Skeletal muscle satellite cell (primary cell): Measurements from ENCODE around the gene UBE2G1. TPM values are rescaled to one million over a fixed set of nuclear protein-coding genes. Genes with fewer than 3 reads are reported as not detected.

Source experiments
- H3K27me3 ChIP-seq: 2 replicates; pipeline ENCODE4 v1.7.0; 2013; ENCODE audit warnings: low read length; ENCODE audit not compliant: control insufficient read depth, insufficient read depth
- H3K36me3 ChIP-seq: 2 replicates; pipeline ENCODE4 v1.7.0; 2013; ENCODE audit warnings: mild to moderate bottlenecking, control low read depth, low read length; ENCODE audit not compliant: insufficient read depth
- H3K4me1 ChIP-seq: 2 replicates; pipeline ENCODE4 v1.7.0; 2013; ENCODE audit warnings: low read length; ENCODE audit not compliant: control insufficient read depth, insufficient read depth
- H3K4me2 ChIP-seq: 2 replicates; pipeline ENCODE4 v1.7.0; 2013; ENCODE audit warnings: mild to moderate bottlenecking, low read length
- H3K4me3 ChIP-seq: 2 replicates; pipeline ENCODE4 v1.7.0; 2013; ENCODE audit warnings: low read length
- H3K9ac ChIP-seq: 2 replicates; pipeline ENCODE4 v1.7.0; 2013; ENCODE audit warnings: mild to moderate bottlenecking, low read depth, low read length, moderate library complexity
- H3K9me3 ChIP-seq: replicated peaks from 2 replicates; pipeline ENCODE4 v1.7.0; 2013; ENCODE audit warnings: mild to moderate bottlenecking, control low read depth, low read length
- total RNA-seq: library from RNA; depleted of rRNA; stranded (reverse); fragments of >200 nt; gene quantifications from 2 replicates; pipeline ENCODE4 v1.2.3, GENCODE V29; 2012; rRNA removed

The UBE2G1 gene, protein sequence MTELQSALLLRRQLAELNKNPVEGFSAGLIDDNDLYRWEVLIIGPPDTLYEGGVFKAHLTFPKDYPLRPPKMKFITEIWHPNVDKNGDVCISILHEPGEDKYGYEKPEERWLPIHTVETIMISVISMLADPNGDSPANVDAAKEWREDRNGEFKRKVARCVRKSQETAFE
- total RNA-seq, result 32.3 and 37.8 TPM in 2 replicates

- H3K36me3 ChIP-seq, result no peaks in the 10 kb centered on the region
- H3K4me1 ChIP-seq, result peaks cover 4% of the 10 kb centered on the region
- peak within 1 kb of the TSS; percentile 85 for H3K4me2 ChIP-seq
- peak within 1 kb of the TSS; percentile 97 for H3K9ac ChIP-seq
- peak within 1 kb of the TSS; percentile 88 for H3K4me3 ChIP-seq
- H3K9me3 ChIP-seq, result no peaks in the 10 kb centered on the region
- no peaks in the 10 kb centered on the region for H3K27me3 ChIP-seq
Measured at GRCh38 chr17:4366327-4367063, at the start of gene UBE2G1. UBE2G1 (minus strand) TSS chr17:4366675; CDS start chr17:4366316, 359 bp downstream.

DNA sequence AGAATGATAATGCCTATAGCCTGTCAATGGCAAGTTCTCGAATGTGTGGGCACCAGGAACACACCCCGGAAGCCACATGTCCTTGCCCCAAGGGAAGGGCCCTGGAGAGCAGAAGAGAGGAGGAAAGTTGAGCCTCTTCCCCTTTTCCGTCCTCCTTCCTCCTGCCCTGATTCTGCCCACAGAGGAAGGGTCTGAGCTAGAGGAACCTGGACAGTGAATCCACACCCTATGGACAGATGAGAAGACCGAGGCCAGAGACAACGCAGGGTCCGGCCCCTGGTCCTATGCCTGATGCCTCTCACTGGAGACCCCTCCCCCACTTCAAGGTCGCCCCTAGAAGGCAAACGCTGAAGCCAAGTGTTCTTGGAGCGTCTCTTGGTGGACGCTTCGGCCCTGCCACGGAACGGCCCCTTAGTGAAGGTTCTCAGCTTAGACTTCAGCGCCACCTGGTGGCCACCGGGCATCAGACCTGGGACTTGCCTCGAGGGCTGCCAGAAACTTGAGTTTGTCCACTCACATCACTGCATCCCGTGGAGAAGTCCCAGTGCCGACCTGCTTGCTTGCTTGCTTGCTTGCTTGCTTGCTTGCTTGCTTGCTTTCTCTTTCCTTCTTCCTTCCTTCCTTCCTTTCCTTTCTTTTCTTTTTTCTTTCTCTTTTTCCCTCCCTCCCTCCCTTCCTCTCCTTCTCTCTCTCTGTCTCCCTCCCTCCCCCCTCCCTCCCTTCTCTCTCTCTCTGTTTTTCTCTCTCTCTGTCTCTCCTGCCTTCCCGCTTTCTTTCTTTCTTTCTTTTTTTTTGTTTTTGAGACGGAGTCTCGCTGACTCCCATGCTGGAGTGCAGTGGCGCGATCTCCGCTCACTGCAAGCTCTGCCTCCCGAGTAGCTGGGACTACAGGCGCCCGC lies 46.7 kb upstream of the UBE2G1 start:
- Histone ChIP-seq H3K36me3 (no peaks in the 10 kb centered on the region), H3K9ac (no peak overlapping the region), H3K27me3 (peaks cover 5% of the 10 kb centered on the region), H3K9me3 (no peaks in the 10 kb centered on the region), H3K4me3 (no peak overlapping the region), H3K4me2 (peak overlapping the region; percentile 66), H3K4me1 (peaks cover 3% of the 10 kb centered on the region)

DNA sequence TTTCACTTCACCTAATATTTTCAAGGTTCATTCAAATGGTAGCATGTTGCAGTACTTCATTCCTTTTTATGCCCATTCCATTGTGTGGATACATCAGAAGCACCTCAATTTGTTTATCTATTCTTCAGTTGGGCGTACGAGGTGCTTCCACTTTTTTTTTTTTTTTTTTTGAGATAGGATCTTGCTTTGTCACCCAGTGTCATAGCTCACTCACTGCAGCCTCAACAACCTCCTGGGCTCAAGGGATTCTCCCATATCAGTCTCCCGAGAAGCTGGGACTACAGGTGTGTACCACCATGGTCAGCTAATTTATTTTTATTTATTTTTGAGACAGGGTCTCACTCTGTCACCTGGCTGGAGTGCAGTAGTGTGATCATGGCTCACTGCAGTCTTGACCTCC lies 44.7 kb upstream of the UBE2G1 start:
- peaks cover 3% of the 10 kb centered on the region for H3K4me1 ChIP-seq
- H3K9me3 ChIP-seq, result no peaks in the 10 kb centered on the region
- H3K27me3 ChIP-seq, result peaks cover 5% of the 10 kb centered on the region
- no peaks in the 10 kb centered on the region for H3K36me3 ChIP-seq
- no peak overlapping the region for H3K4me3 ChIP-seq
- no peak overlapping the region for H3K9ac ChIP-seq
- no peak overlapping the region for H3K4me2 ChIP-seq

DNA sequence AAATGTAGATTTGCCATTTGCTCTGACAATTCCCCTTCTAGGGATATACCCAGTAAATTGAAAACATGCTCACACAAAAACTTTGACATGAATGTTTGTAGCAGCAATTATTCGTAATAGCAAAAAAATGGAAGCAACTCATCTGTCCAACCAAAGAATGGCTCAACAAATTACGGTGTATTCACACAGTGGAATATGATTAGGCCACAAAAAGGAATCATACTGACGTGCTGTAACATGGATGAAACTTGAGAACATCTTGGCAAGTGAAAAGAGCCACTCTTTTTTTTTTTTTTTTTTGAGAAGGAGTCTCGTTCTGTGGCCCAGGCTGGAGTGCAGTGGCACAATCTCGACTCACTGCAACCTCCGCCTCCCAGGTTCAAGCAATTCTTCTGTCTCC lies 43.2 kb upstream of the UBE2G1 start:
- H3K4me1 ChIP-seq, result peaks cover 3% of the 10 kb centered on the region
- H3K9me3 ChIP-seq, result no peaks in the 10 kb centered on the region
- H3K4me2 ChIP-seq, result no peak overlapping the region
- H3K9ac ChIP-seq, result no peak overlapping the region
- no peak overlapping the region for H3K4me3 ChIP-seq
- no peaks in the 10 kb centered on the region for H3K36me3 ChIP-seq
- peaks cover 1% of the 10 kb centered on the region for H3K27me3 ChIP-seq

DNA sequence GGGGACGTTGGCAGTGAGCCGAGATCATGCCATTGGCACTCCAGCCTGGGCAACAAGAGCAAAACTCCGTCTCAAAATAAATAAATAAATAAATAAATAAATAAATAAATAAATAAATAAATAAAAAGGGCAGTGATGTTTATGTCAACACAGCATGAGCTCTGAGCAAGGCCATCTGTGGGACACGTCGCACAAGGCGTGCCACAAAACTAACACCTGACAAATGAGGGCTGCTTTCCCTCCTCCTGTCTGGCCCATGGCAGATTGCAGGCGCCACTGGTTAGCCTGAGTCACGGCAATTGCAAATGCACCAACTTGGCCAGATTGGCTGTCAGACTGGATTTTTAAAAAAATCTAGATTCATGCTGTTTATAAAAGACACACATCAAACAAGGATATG lies 41.4 kb upstream of the UBE2G1 start:
- H3K4me3 ChIP-seq, result no peak overlapping the region
- no peaks in the 10 kb centered on the region for H3K27me3 ChIP-seq
- H3K9me3 ChIP-seq, result no peaks in the 10 kb centered on the region
- no peaks in the 10 kb centered on the region for H3K36me3 ChIP-seq
- no peak overlapping the region for H3K4me2 ChIP-seq
- no peak overlapping the region for H3K9ac ChIP-seq
- peaks cover under 1% of the 10 kb centered on the region for H3K4me1 ChIP-seq

- Histone ChIP-seq H3K9me3 (no peaks in the 10 kb centered on the region), H3K4me1 (no peaks in the 10 kb centered on the region), H3K9ac (no peak overlapping the region), H3K36me3 (no peaks in the 10 kb centered on the region), H3K4me3 (no peak overlapping the region), H3K27me3 (no peaks in the 10 kb centered on the region), H3K4me2 (no peak overlapping the region)
Measured at GRCh38 chr17:4407216-4407615, 40.7 kb upstream of the UBE2G1 start.

GRCh38 chr17:4406386-4406785 lies 39.9 kb upstream of the UBE2G1 start:
- Histone ChIP-seq H3K27me3 (no peaks in the 10 kb centered on the region), H3K9me3 (no peaks in the 10 kb centered on the region), H3K4me3 (no peak overlapping the region), H3K4me1 (no peaks in the 10 kb centered on the region), H3K9ac (no peak overlapping the region), H3K36me3 (no peaks in the 10 kb centered on the region), H3K4me2 (no peak overlapping the region)

GRCh38 chr17:4405699-4406098 lies 39.2 kb upstream of the UBE2G1 start:
- Histone ChIP-seq H3K4me1 (no peaks in the 10 kb centered on the region), H3K4me3 (no peak overlapping the region), H3K9me3 (no peaks in the 10 kb centered on the region), H3K4me2 (no peak overlapping the region), H3K36me3 (no peaks in the 10 kb centered on the region), H3K9ac (no peak overlapping the region), H3K27me3 (no peaks in the 10 kb centered on the region)

DNA sequence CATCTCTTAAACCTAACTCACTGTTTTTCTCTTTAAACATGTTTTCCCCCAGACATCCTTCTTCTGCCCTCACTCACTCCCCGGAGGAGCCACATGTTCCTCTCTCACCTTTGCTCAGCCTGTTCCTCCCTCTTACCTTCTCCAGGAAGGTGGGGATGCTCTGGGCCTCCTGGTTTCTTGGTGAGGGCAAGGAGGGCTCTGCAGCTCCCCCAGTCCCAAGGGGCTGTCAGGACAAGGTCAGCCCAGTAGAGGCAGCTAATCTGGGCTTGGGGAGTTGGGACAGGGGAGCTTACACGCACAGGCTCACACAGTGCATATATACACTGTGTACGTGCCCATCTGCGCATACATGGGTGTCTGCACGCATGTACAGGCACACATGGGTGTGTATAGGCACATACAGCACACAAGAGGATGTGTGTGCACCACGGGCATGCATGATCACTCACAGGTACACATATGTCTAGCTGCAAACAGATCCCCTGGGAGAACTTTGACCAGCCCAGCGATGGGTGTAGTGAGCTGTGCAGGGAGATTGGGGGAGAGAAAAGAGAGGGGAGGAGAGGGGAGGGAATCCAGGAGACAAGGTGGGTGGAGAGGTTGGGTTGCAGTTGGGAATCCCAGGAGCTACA lies 38.7 kb upstream of the UBE2G1 start:
- Histone ChIP-seq H3K27me3 (no peaks in the 10 kb centered on the region), H3K36me3 (no peaks in the 10 kb centered on the region), H3K9me3 (no peaks in the 10 kb centered on the region), H3K4me2 (no peak overlapping the region), H3K4me3 (no peak overlapping the region), H3K9ac (no peak overlapping the region), H3K4me1 (no peaks in the 10 kb centered on the region)

- Histone ChIP-seq H3K36me3 (no peaks in the 10 kb centered on the region), H3K4me2 (no peak overlapping the region), H3K4me3 (no peak overlapping the region), H3K4me1 (no peaks in the 10 kb centered on the region), H3K27me3 (peaks cover 5% of the 10 kb centered on the region), H3K9ac (no peak overlapping the region), H3K9me3 (no peaks in the 10 kb centered on the region)
Measured at GRCh38 chr17:4397840-4398239, 31.4 kb upstream of the UBE2G1 start.

DNA sequence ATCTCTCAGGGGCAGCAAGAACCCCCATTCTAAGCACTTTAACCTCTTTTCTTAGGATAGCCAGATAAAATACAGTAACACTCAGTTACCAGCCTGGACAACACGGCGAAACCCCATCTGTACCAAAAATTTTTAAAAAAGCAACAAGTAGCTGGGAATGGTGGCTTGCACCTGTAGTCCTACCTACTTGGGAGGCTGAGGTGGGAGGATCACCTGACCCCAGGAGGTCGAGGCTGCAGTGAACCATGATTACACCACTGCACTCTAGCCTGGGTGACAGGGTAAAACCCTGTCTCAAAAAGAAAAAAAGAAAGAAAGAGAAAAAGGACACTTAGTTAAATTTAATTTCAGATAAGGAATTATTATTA lies 28.6 kb upstream of the UBE2G1 start:
- H3K4me1 ChIP-seq, result no peaks in the 10 kb centered on the region
- H3K27me3 ChIP-seq, result peaks cover 5% of the 10 kb centered on the region
- no peak overlapping the region for H3K4me3 ChIP-seq
- no peaks in the 10 kb centered on the region for H3K36me3 ChIP-seq
- H3K9ac ChIP-seq, result no peak overlapping the region
- H3K4me2 ChIP-seq, result no peak overlapping the region
- H3K9me3 ChIP-seq, result no peaks in the 10 kb centered on the region
